GM19193 (cell line): ENCODE results near the gene CD244.

Experiments
- POLR2A ChIP-seq: IDR thresholded peaks from 4 replicates; pipeline ENCODE4 v1.6.1; 2011; ENCODE audit not compliant: insufficient read depth, insufficient read length; ENCODE audit errors: extremely low read depth

Gene CD244

DNA sequence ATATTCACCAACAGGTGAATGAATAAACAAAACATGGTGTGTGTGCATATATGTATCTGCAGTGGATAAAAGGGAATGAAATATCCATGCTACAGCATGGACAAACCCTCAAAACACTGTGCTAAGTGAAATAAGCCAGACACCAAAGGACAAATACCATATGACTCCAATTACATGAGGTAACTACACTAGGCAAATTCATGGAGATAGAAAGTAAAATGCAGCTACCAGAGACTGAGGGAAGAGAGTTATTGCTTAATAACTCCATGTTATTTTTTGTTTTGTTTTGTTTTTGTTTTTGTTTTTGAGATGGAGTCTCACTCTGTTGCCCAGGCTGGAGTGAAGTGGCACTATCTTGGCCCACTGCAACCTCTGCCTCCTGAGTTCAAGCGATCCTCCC is 19.9 kb upstream of the CD244 start:
- TF ChIP-seq POLR2A: no peak

DNA sequence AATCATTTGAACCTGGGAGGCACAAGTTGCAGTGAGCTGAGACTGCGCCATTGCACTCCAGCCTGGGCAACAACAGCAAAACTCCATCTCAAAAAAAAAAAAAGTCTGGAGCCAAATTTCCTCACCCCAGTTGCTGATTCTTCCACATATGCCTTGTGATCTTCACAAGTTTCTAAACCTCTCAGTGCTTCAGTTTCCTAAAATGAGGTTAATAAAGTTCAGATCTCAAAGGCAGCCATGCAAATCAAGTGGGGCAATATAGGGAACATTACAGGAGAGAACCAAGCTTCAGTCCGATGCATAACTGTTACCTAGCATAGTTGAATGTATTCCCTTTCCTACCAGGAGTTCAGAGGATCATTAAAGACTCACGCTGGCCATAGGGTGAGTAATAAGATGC is 17.5 kb upstream of the CD244 start:
- no peak for TF ChIP-seq POLR2A

DNA sequence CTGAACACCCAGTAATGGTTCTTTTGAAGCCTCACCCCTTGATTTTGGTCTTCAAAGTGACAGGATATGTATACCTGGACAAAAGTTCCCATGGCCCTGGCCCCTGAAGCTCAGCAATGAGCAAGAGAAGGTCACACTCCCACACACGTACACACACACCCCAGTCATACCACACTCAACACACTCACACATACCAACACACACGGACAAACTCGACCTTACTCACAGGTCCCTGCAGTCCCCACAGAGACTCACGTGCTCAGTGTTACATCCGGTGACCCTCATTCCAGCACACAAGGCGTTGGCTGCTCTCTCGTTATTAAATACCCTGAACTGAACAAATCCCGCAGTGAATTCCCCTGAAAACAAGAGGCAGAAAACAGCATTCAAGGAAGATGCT is 16.4 kb upstream of the CD244 start:
- TF ChIP-seq POLR2A: no peak

DNA sequence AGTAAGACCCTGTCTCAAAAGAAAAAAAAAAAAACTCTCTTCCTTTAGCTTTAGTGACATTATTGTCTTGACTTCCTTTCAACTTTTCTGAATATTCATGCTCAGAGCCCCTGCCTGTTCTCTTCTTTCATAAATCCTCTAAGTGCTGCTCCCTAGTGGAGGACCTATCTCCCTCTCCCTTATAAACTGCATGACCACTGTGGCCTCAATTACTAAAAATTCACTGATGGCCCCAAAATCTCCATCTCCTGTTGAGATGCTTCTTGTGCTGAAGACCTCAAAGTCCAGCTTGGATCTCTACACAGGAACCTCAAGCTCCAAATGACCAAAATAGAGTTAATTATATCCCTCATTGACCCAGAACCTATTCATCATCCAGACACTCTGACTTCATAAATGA is 14.5 kb upstream of the CD244 start:
- TF ChIP-seq POLR2A: no peak

DNA sequence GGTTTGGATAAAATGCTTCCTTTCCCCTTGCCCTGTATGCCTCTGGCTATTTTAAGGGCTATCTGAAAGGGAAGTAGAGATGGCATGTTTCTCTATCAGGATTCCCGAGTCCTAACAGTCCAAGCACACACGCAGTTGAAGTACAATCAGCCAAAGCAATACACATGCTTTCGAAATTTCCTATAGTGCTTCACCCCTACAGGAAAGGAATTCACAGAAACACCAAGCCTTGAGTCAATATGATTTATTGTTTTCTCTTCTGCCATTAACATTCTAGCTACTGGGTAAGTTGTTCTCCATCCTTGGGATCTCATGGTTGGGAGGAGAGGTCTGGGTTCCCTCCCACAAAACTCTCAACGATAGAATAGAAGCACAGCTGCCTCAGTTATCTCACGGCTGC is 13.6 kb upstream of the CD244 start:
- TF ChIP-seq POLR2A: no peak

DNA sequence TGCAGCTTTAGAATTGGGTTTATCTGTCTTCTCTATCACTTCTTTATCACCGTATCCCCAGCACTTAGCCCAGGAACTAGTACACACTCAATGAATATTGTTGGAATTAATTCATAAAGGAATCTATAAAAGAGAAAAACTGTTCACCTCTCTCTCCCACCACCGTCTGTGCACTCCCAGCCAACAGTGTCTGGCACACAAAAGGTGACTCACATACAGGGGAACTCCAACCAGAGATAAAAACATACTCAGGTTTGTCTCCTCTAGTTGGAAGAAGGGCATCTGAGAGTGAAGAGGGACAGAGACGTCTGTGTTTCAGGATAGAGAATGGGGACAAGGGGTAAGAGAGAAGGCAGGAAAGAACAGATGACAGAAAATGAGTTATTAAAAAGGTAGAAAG is 12.2 kb upstream of the CD244 start:
- no peak for TF ChIP-seq POLR2A

DNA sequence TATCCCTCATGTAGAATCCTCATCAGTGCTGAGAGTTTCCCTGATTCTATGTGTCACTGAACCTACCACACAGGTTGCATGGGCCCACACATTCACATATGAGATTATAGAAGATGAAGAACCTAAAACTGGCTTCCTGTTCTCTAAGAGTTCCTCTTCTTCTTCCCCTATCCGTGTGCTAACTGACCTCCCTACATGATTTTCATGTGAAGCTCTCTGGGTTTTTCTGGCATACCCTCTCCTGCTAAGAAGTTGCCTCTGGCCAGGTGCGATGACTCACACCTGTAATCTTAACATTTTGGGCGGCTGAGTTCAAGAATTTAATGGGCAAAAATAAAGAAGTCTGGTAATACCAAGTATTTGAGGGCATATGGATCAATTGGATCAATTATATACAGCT is 5.5 kb upstream of the CD244 start:
- TF ChIP-seq POLR2A: no peak

DNA sequence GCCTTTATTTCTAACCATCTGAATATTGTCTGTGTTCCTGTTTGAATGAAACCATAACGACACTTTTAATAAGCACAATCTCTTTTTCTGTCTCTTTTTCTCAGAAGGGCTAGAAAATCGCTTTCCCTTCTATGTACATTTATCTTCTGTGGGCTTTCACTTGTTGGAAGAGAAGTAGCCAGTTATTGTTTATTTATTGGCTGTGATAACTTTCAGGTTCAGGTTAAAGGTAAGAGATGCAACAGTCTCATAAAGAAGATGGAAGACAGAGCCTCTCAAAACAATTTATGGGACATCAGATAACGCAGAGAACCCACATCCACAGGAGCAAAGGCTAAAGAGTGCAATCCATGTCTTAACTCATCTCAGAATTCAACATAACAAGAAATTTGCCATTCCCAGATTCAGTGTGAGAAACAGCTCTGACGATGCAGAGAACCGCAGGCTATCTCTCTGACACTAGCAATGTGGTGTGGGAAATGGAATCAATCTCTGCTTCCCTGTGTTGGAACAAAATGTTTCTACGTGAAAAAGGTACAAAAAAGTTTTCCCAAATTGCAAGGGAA is 4.1 kb upstream of the CD244 start:
- TF ChIP-seq POLR2A: no peak

DNA sequence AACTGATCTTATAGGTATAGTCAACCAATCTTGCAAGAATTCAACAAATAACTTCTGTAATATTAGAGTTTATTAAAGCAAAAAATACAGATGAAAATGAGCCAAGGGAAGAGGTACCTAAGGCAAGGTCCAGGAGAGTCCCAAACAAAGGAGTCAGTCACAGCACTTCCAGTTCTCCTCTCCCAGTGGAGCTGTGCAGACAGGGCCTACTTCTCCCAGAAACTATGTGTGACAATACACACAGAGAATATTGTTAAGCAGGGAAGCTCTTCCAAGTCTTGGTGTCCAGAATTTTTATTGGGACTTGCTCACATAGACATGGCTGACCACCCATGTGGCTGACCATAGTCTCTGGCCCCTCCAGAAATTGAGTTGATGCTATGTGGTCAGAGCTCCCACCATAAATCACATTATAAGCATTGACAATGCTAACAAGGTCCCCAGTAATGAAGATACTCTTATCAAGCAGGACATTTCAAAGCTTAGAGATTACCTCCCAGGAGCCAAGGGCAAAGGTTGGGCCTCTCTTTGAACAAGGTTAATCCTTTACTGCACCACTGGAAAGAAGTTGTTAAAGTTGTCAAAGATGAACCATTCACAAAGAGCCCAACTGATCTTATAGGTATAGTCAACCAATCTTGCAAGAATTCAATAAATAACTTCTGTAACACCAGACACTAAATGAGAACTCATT is 3.5 kb upstream of the CD244 start:
- no peak for TF ChIP-seq POLR2A

DNA sequence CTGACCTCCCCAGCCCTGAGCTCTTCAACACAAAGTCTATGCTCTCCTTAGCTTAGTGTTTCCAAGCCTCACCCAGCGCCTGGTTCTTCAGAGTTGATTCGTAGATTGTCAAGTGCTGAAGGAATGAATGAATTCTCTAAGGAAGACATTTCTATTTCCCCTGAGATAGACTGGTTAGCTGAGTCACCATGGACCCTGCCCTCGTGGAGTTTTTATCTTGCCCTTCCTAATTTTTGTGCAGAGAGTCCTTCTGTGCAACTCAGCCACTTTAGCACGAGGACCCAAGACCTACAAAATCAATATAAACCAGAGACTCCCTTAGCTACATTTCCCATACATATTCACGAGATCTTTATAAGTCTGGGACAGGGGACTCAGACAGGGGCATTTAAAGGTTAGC is 2.6 kb upstream of the CD244 start:
- TF ChIP-seq POLR2A: no peak

DNA sequence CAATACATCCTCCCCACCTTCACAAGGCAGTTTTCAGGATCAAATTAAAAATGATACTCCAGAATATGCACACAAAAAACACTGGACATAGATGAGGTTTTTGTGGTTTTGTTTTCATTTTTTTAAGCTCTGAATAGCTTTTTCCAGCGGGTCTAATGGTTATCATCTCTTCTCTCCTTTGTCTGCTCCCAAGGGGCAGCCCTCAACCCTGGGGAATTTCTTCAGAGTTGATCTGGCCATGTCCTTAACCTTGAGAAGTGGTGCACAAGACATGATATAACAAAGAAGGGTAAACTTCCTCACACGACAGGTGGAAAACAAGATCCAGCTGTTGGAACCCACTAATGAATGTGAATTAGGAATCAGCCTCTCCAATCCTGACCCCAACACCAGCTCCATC is 1.5 kb upstream of the CD244 start:
- no peak for TF ChIP-seq POLR2A

DNA sequence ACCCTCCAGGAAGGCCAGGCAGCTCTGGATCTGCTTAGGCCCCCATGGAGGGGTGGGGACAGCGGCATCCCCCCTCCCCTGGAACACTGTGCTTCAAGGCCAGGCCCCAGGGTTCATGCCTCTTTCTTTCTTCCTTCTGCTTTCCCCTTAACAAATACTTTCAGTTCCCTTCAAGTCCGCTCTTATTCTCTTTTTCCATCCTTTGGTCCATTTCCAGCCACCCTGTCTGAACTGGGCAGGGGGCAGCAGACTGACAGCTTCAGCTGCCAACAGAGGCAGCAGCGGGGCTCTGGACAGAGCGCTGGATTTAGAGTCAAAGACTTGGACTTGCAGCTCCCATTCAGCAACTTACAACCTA is 1.1 kb upstream of the CD244 start:
- no peak for TF ChIP-seq POLR2A

DNA sequence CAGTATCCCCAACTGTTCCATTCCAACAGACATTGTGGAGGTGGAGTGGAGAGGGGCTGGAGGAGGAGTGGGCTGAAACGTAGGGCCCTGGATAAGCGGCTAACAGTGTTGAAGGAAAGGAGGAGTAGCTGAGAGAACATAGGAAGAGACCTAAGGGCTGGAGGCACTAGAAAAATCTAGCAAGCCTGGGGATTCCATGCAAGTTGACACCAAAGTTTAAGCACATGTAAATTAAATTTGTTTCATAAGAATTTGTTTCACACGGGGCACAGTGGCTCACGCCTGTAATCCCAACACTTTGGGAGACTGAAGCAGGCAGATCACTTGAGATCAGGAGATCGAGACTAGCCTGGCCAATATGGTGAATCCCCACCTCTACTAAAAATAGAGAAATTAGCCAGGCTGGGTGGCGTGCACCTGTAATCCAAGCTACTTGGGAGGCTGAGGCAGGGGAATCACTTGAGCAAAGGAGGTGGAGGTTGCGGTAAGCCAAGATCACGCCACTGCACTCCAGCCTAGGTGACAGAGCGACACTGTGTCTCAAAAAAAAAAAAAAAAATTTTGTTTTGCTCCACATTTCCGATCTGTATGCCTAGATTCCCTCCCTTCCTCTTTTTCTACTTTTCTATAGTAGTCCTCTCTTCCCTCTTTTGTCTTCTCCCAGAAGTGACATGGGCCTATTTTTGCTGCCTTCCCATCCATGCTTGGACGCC is 530 bp upstream of the CD244 start:
- no peak for TF ChIP-seq POLR2A

DNA sequence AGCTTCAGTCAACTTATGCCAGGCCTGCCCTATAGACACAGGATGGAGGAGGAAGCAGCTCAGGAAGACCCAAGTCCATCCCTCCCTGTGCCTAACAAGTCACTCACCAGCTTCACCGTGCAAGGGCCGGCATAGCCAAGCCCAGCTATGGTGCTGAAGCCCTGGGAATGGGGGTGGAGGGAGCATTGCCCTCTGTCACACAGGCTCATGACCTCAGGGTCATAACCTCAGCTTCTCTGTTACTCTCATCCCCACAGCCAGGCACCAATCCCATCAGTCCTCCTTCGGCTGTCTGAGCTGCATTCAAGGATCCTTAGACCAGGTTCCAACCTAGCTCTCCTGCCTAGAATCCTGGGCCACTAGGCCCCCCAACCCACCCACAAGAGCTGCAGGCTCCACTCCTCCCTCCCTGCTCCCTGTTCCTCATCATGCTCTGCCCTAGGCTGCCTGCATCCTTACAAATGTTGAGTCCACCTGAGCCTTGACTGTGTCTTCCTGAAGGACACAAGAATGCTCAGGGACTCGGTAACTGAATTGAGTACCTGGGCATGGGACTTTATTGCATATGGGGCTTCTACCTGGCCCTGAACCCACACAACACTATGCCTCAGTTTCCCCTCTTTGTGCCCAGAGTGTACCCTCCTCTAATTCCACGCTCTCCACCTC is 1.7 kb downstream of the CD244 start:
- no peak for TF ChIP-seq POLR2A

DNA sequence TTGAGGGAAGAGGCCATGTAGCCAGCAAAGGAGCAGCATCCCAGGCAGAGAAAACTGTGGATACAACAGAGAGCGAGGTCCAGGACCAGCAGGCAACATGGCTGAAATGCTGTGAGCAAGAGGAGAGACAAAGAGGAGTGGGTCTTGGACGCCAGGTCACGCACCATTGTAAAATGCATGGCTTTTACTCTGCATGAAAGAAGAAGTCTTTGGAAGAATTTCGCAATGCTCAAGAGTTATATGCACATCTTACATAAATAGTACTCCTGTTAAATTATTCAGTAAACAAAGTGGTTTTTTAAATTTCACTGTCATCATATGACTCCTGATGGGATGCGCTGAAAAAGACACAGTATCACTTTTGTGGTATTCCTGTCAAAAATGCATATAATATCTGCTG is 3.5 kb downstream of the CD244 start:
- no peak for TF ChIP-seq POLR2A

DNA sequence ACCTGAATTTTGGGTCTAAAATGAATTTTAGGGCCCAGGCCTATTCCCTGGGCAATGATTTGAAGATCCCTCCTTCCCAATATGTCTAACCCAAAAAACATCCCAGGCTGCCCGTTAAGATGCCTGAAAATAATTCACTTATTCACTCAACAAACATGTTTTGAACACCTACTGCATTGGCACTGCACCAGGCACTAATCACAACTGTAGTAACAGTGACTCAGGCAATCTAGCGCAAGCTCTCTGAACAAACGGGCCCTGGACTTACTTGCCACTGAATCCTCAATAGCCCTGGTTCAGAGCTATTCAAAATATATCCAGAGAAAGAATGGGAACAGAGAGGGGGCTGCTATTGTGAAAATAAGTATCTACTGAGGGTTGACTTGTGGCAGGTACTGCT is 4.2 kb downstream of the CD244 start:
- no peak for TF ChIP-seq POLR2A

DNA sequence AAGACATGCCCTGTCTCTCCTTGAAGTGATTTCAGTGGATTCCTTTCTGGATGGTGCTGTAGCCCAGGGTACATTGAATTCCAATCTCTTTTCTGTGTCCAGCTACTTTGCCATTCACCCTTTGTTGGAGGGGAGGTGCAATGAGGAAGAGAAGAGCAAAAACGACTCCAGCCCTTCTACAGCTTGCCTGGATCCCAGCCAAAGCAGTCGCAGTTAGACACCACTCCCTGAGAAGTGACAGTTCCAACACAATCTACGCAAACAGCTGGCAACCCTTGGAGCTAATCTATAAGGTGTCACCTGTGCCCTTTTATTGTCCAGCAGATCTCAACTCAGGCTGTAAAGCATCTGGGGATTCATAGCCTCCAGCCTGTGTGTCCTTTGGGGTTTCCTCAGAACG is 4.6 kb downstream of the CD244 start:
- no peak for TF ChIP-seq POLR2A
